Choroid plexus epithelial cell (primary cell): ENCODE results near the gene CISD3.

Source experiments
- DNase-seq: peaks from one replicate; pipeline ENCODE4 v3.0.0-alpha.2; 2010; ENCODE audit warnings: low read depth
- H3K4me3 ChIP-seq: 2 replicates; pipeline ENCODE4 v1.5.1; 2011; ENCODE audit warnings: low read depth, mild to moderate bottlenecking, control low read depth, low read length, moderate library complexity
- CTCF ChIP-seq: conservative IDR thresholded peaks from 2 replicates; pipeline ENCODE4 v1.5.1; 2011; ENCODE audit warnings: low read depth, mild to moderate bottlenecking, control low read depth, inconsistent platforms, low read length, moderate library complexity

CISD3 gene

DNA sequence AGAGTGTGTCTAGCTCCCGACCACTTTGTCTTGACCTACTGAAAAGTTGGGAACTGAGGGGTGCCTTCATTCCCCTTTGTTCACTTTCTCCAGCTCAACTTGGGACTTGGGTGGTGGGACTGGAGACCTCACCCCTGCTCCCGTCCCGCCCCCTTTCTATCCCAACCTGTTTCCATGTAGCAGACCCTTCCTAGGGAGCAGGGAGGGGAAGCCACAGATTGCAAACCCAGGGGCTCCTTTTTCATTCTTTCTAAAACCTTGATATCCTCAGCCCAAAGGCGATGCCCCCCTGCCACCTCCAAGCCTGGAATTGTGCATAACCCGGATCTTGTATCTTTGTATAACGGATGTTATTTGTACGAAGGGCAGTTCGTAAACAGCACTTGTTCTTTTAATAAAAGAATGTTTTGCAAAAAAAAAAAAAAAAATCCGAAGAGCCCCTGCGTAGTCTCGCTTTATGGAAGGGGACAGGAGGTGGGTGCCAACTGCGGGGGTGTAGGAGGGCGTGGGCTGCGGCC, 714 bp upstream of the CISD3 start:
- peak overlapping the region; percentile 70 for H3K4me3 ChIP-seq
- no peak for DNase-seq
- TF ChIP-seq CTCF, result no peak

GRCh38 chr17:38730526-38731379, 612 bp downstream of the CISD3 start:
- peak overlapping the region; percentile 70 for H3K4me3 ChIP-seq
- no peak for TF ChIP-seq CTCF
- peak; percentile 52 for DNase-seq

DNA sequence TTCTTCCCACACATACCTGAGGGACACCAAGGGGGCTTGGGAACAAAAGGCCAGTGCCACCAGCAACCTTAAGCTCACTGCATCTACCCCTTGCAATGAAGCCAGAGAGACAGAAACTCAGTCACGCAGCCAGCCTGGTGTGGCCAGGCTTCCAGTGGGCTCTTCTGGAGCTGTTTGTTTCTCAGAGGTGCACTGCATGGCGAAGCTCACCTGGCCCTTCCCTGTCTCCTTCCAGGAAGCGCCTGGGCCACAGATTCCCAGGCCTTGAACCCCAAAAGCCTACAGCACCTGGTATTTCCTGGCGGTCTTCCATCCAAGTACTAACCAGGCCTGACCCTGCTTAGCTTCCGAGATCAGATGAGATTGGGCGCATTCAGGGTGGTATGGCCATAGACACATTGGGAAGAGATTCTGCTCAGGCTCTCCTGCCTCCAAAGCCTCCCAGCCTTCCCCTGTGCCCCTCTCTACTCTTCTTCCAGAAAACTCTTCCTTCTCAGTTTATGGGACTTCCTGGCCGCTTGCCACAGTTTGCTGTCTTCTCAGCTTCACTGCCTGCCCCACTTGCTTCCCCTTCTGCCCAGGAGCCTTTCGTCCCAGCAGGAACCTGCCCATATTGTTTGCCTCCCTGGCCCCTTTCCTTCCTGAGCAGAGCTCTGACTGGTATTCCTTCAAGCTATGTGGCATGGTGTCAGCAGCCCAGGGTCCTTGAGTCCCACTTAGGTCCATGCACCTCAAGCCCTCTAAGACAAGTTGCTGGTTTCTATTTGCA, 1.6 kb downstream of the CISD3 start:
- TF ChIP-seq CTCF, result no peak
- no peak for DNase-seq
- H3K4me3 ChIP-seq, result no peak overlapping the region

DNA sequence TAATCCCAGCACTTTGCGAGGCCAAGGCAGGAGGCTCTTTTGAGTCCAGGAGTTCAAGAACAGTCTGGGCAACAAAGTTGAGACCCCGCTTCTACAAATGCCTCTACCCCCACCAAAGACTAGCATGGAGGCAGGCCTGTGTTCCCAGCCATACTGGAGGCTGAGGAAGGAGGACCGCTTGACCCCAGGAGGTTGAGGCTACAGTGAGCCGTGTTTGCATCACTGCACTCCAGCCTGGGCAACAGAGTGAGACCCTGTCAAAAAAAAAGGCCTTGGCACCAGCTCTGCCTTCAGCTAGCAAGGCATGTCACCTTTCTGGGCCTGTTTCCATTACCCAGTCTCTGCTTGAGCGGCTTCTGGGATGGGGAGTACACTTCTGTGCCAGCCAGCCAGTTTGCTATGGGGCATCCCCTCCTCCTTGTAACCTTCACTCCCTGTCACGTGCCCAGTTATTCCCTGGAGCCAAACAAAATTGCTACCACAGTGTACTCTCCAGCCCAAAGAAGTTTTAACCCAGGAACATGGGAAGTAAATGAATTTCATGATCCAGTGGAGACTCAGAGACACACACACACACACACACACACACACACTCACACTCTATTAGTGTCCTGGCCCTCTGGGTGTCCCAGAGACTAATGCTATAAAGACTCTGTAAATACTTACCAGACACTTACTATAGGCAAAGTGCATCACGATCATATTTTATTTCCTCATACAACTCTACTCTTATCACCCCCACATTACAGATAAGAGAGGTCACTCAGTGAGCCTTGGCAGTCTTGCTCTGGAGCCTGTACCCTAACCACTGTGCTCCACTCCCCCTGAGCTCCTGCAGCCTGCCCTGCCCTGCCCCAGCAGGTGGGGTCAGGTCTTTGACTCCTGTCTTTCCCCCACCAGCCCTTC, 2.5 kb downstream of the CISD3 start:
- no peak overlapping the region for H3K4me3 ChIP-seq
- no peak for TF ChIP-seq CTCF
- DNase-seq, result no peak

- no peak for DNase-seq
- no peak overlapping the region for H3K4me3 ChIP-seq
- TF ChIP-seq CTCF, result no peak
Measured at GRCh38 chr17:38733282-38733981, 3.3 kb downstream of the CISD3 start.
